ENCODE data around the gene OR10S1.

DNA sequence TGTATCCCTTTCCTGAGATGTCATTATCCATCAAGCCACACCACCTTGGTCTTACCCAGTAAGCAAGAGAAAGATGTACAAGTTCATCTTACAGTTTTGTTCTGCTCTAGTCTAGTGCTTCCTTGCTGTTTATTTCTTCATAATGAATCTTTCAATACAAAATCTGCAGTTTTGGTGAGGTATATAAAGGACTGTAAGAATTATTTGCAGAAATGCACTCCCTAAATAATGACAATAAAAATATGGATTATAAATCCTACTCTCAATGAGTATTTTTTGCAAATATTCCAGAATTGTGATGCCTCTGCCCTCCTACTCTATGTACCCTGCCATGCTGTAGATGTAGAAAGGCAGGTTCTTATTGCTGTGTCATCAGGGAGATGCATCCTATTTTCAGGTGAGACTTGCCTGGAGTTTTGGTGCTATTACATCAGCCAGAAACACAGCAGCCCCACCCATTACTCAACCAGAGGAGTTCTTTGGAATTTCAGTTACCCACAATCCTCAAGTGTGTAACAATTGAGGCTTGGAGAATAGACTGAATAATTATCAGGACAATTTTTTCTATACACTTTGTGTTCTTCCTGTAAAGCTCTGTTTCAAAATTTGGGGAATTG, at the start of gene OR10S1:
- no peak for TF ChIP-seq POLR2A (IDR thresholded peaks at IDR 0.05)
- TF ChIP-seq, protein P1, sequence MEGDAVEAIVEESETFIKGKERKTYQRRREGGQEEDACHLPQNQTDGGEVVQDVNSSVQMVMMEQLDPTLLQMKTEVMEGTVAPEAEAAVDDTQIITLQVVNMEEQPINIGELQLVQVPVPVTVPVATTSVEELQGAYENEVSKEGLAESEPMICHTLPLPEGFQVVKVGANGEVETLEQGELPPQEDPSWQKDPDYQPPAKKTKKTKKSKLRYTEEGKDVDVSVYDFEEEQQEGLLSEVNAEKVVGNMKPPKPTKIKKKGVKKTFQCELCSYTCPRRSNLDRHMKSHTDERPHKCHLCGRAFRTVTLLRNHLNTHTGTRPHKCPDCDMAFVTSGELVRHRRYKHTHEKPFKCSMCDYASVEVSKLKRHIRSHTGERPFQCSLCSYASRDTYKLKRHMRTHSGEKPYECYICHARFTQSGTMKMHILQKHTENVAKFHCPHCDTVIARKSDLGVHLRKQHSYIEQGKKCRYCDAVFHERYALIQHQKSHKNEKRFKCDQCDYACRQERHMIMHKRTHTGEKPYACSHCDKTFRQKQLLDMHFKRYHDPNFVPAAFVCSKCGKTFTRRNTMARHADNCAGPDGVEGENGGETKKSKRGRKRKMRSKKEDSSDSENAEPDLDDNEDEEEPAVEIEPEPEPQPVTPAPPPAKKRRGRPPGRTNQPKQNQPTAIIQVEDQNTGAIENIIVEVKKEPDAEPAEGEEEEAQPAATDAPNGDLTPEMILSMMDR (IDR thresholded peaks at IDR 0.05): no peak

Data from heart left ventricle (tissue), 13 donors.